ENCODE data around the gene HSD17B3. TPM values are rescaled to one million over a fixed set of nuclear protein-coding genes. Genes with fewer than 3 reads are reported as not detected.

Gene HSD17B3
- total and polyA plus RNA-seq, 7 experiments from 2014 or later = 0.34 to 2.6 (median 1.8) TPM; not detected in 4

GRCh38 chr9:96342571-96343245 lies 40.7 kb upstream of the HSD17B3 start:
- Histone ChIP-seq H3K27me3 (ENCODE audit: control insufficient read depth in 2 of 2, insufficient read depth in 2 of 2, low read length in 2 of 2) (no peaks in the 10 kb centered on the region), H3K9me3 (ENCODE audit: control insufficient read depth in 2 of 3, low read length in 3 of 3) (no peaks in the 10 kb centered on the region), H3K4me3 (ENCODE audit: low read length) (no peak overlapping the region), H3K36me3 (ENCODE audit: control insufficient read depth in 2 of 3, insufficient read depth in 3 of 3, low read length in 3 of 3) (no peaks in the 10 kb centered on the region), H3K27ac (ENCODE audit: low read depth, low read length) (no peak overlapping the region), H3K4me1 (ENCODE audit: control insufficient read depth in 2 of 2, insufficient read depth in 2 of 2, low read length in 2 of 2) (no peaks in the 10 kb centered on the region)
- ATAC-seq = no peak
- Mint-ChIP-seq H3K9me3 (no peaks in the 10 kb centered on the region), H3K27ac (no peak overlapping the region), H3K4me3 (no peak overlapping the region), H3K27me3 (no peaks in the 10 kb centered on the region), H3K4me1 (no peaks in the 10 kb centered on the region), H3K36me3 (peaks cover 0 to 3% (median 1%) of the 10 kb centered on the region in 5 donors)
- ChIA-PET POLR2A (no interaction called here), CTCF (no interaction called here)
- DNase-seq = no peak
- intact Hi-C loops (cut with micrococcal nuclease) = no loop called here

GRCh38 chr9:96340707-96341106 lies 38.7 kb upstream of the HSD17B3 start:
- H3K4me3 Mint-ChIP-seq = no peak overlapping the region
- H3K36me3 Mint-ChIP-seq = peaks cover 0 to 3% (median 0%) of the 10 kb centered on the region in 5 donors
- Histone ChIP-seq H3K4me1 (ENCODE audit: control insufficient read depth in 2 of 2, insufficient read depth in 2 of 2, low read length in 2 of 2) (no peaks in the 10 kb centered on the region), H3K36me3 (ENCODE audit: control insufficient read depth in 2 of 3, insufficient read depth in 3 of 3, low read length in 3 of 3) (no peaks in the 10 kb centered on the region), H3K27me3 (ENCODE audit: control insufficient read depth in 2 of 2, insufficient read depth in 2 of 2, low read length in 2 of 2) (no peaks in the 10 kb centered on the region), H3K27ac (ENCODE audit: low read depth, low read length) (no peak overlapping the region), H3K9me3 (ENCODE audit: control insufficient read depth in 2 of 3, low read length in 3 of 3) (no peaks in the 10 kb centered on the region), H3K4me3 (ENCODE audit: low read length) (no peak overlapping the region)
- H3K4me1 Mint-ChIP-seq = no peaks in the 10 kb centered on the region
- no peaks in the 10 kb centered on the region for H3K9me3 Mint-ChIP-seq
- H3K27ac Mint-ChIP-seq = no peak overlapping the region
- POLR2A ChIA-PET = interaction anchor here (0.6 kb wide), 1 partner anchor 319 kb away, joined by 3 read pairs; no protein-coding TSS in a partner anchor
- ATAC-seq (no peak), DNase-seq (no peak)
- H3K27me3 Mint-ChIP-seq = peaks cover 0 to 4% (median 0%) of the 10 kb centered on the region in 5 donors
- intact Hi-C loops (cut with micrococcal nuclease) = no loop called here
- CTCF ChIA-PET = no interaction called here

- Histone ChIP-seq H3K27ac (ENCODE audit: low read depth, low read length) (no peak overlapping the region), H3K4me3 (ENCODE audit: low read length) (no peak overlapping the region), H3K27me3 (ENCODE audit: control insufficient read depth in 2 of 2, insufficient read depth in 2 of 2, low read length in 2 of 2) (no peaks in the 10 kb centered on the region), H3K4me1 (ENCODE audit: control insufficient read depth in 2 of 2, insufficient read depth in 2 of 2, low read length in 2 of 2) (no peaks in the 10 kb centered on the region), H3K36me3 (ENCODE audit: control insufficient read depth in 2 of 3, insufficient read depth in 3 of 3, low read length in 3 of 3) (no peaks in the 10 kb centered on the region), H3K9me3 (ENCODE audit: control insufficient read depth in 2 of 3, low read length in 3 of 3) (no peaks in the 10 kb centered on the region)
- H3K27me3 Mint-ChIP-seq = peaks cover 0 to 4% (median 0%) of the 10 kb centered on the region in 5 donors
- ChIA-PET CTCF (interaction anchor here (0.6 kb wide), 1 partner anchor 397 kb away, joined by 3 read pairs; no protein-coding TSS in a partner anchor), POLR2A (interaction anchor here (0.6 to 0.9 kb wide), 3 partner anchors 90 to 570 kb away, joined by 3 to 5 read pairs (median 3); no protein-coding TSS in a partner anchor)
- ATAC-seq (no peak), DNase-seq (no peak)
- H3K36me3 Mint-ChIP-seq = peaks cover 0 to 7% (median 5%) of the 10 kb centered on the region in 5 donors
- H3K9me3 Mint-ChIP-seq = no peaks in the 10 kb centered on the region
- intact Hi-C loops (cut with micrococcal nuclease) = no loop called here
- no peaks in the 10 kb centered on the region for H3K4me1 Mint-ChIP-seq
- no peak overlapping the region for H3K4me3 Mint-ChIP-seq
- no peak overlapping the region for H3K27ac Mint-ChIP-seq
Measured at GRCh38 chr9:96338299-96338698, 36.3 kb upstream of the HSD17B3 start.

- intact Hi-C loops (cut with micrococcal nuclease) = no loop called here
- no peak for DNase-seq
- H3K4me3 Mint-ChIP-seq = no peak overlapping the region
- H3K4me3 ChIP-seq (ENCODE audit: low read length) = no peak overlapping the region
- H3K27ac Mint-ChIP-seq = no peak overlapping the region
- ChIA-PET POLR2A (interaction anchor here (0.6 kb wide), 1 partner anchor 233 kb away, joined by 4 read pairs; no protein-coding TSS in a partner anchor), CTCF (interaction anchor here (0.6 kb wide), 1 partner anchor 16 kb away, joined by 3 read pairs; no protein-coding TSS in a partner anchor)
- peaks cover 0 to 4% (median 0%) of the 10 kb centered on the region in 5 donors for H3K27me3 Mint-ChIP-seq
- ATAC-seq = no peak
- no peak overlapping the region for H3K27ac ChIP-seq (ENCODE audit: low read depth, low read length)
- H3K9me3 ChIP-seq (ENCODE audit: control insufficient read depth in 2 of 3, low read length in 3 of 3) = no peaks in the 10 kb centered on the region
- peaks cover 0 to 8% (median 4%) of the 10 kb centered on the region in 5 donors for H3K36me3 Mint-ChIP-seq
- H3K9me3 Mint-ChIP-seq = no peaks in the 10 kb centered on the region
- H3K4me1 ChIP-seq (ENCODE audit: control insufficient read depth in 2 of 2, insufficient read depth in 2 of 2, low read length in 2 of 2) = no peaks in the 10 kb centered on the region
- no peaks in the 10 kb centered on the region for H3K36me3 ChIP-seq (ENCODE audit: control insufficient read depth in 2 of 3, insufficient read depth in 3 of 3, low read length in 3 of 3)
- no peaks in the 10 kb centered on the region for H3K27me3 ChIP-seq (ENCODE audit: control insufficient read depth in 2 of 2, insufficient read depth in 2 of 2, low read length in 2 of 2)
- H3K4me1 Mint-ChIP-seq = no peaks in the 10 kb centered on the region
Measured at GRCh38 chr9:96333958-96334357, 32.0 kb upstream of the HSD17B3 start.

GRCh38 chr9:96331236-96331947 lies 29.4 kb upstream of the HSD17B3 start:
- Histone ChIP-seq H3K9me3 (ENCODE audit: control insufficient read depth in 2 of 3, low read length in 3 of 3) (no peaks in the 10 kb centered on the region), H3K4me1 (ENCODE audit: control insufficient read depth in 2 of 2, insufficient read depth in 2 of 2, low read length in 2 of 2) (no peaks in the 10 kb centered on the region), H3K27me3 (ENCODE audit: control insufficient read depth in 2 of 2, insufficient read depth in 2 of 2, low read length in 2 of 2) (no peaks in the 10 kb centered on the region), H3K36me3 (ENCODE audit: control insufficient read depth in 2 of 3, insufficient read depth in 3 of 3, low read length in 3 of 3) (no peaks in the 10 kb centered on the region), H3K4me3 (ENCODE audit: low read length) (no peak overlapping the region), H3K27ac (ENCODE audit: low read depth, low read length) (no peak overlapping the region)
- intact Hi-C loops (cut with micrococcal nuclease) = no loop called here
- peaks cover 0 to 4% (median 0%) of the 10 kb centered on the region in 5 donors for H3K27me3 Mint-ChIP-seq
- H3K9me3 Mint-ChIP-seq = no peaks in the 10 kb centered on the region
- H3K4me1 Mint-ChIP-seq = no peaks in the 10 kb centered on the region
- H3K36me3 Mint-ChIP-seq = peaks cover 0 to 8% (median 4%) of the 10 kb centered on the region in 5 donors
- DNase-seq (no peak), ATAC-seq (no peak)
- H3K4me3 Mint-ChIP-seq = no peak overlapping the region
- peak overlapping the region in 1 of 9 donors; percentile 19 for H3K27ac Mint-ChIP-seq
- CTCF ChIA-PET = no interaction called here
- POLR2A ChIA-PET = no interaction called here

GRCh38 chr9:96327694-96328352 lies 25.8 kb upstream of the HSD17B3 start:
- Mint-ChIP-seq H3K4me3 (no peak overlapping the region), H3K4me1 (no peaks in the 10 kb centered on the region), H3K27ac (no peak overlapping the region), H3K27me3 (no peaks in the 10 kb centered on the region), H3K36me3 (peaks cover 0 to 7% (median 0%) of the 10 kb centered on the region in 5 donors), H3K9me3 (no peaks in the 10 kb centered on the region)
- H3K27me3 ChIP-seq (ENCODE audit: control insufficient read depth in 2 of 2, insufficient read depth in 2 of 2, low read length in 2 of 2) = no peaks in the 10 kb centered on the region
- intact Hi-C loops (cut with micrococcal nuclease) = loop anchor here (1.0 to 10.0 kb wide), 11 partner anchors 69 to 529 kb away; partner anchors contain the start of genes ZNF367 (in 1 of the 2) and ZNF510 (in 1 of the 2)
- ATAC-seq = peak; percentile 87
- ChIA-PET CTCF (interaction anchor here (0.7 to 2.3 kb wide), 10 partner anchors 9 to 1695 kb away, joined by 3 to 7 read pairs (median 4); partner anchors contain the start of gene HABP4), POLR2A (interaction anchor here (0.7 to 1.7 kb wide), 4 partner anchors 70 to 239 kb away, joined by 3 to 9 read pairs (median 3); partner anchors contain the start of gene HABP4)
- no peaks in the 10 kb centered on the region for H3K9me3 ChIP-seq (ENCODE audit: control insufficient read depth in 2 of 3, low read length in 3 of 3)
- H3K36me3 ChIP-seq (ENCODE audit: control insufficient read depth in 2 of 3, insufficient read depth in 3 of 3, low read length in 3 of 3) = no peaks in the 10 kb centered on the region
- H3K4me3 ChIP-seq (ENCODE audit: low read length) = no peak overlapping the region
- no peak overlapping the region for H3K27ac ChIP-seq (ENCODE audit: low read depth, low read length)
- H3K4me1 ChIP-seq (ENCODE audit: control insufficient read depth in 2 of 2, insufficient read depth in 2 of 2, low read length in 2 of 2) = no peaks in the 10 kb centered on the region
- peak in 8 of 9 donors; percentile 18 to 70 (median 54) for DNase-seq

Data from naive thymus-derived CD4-positive, alpha-beta T cell (primary cell).